Right renal cortex interstitium (tissue), 3 donors: Measurements from ENCODE around the gene MEX3A. TPM values are rescaled to one million over a fixed set of nuclear protein-coding genes. Genes with fewer than 3 reads are reported as not detected.
"Not testable (repeated sequence)": the region's sequence is repeated elsewhere in the genome, so short reads cannot be mapped to it uniquely, and the experiment has no call there.

Experiments used
- DNase-seq, 3 donors: peaks; one replicate each; pipeline ENCODE4 v3.0.0-alpha.2; 2013; ENCODE audit warnings: low read depth in 3 of 3, low spot score in 2 of 3
- polyA plus RNA-seq, 3 donors: library from polyadenylated mRNA; unstranded; fragments of 120-200 nt; gene quantifications; one replicate each; pipeline ENCODE4 v1.2.1, GENCODE V29; 2013; ENCODE audit not compliant: insufficient read length in 3 of 3

MEX3A gene
- polyA plus RNA-seq, 3 donors = 42.6 to 44.5 (median 44.2) TPM

- DNase-seq = no peak
These were observed 36.1 kb upstream of the MEX3A start for GRCh38 chr1:156118177-156118868.

GRCh38 chr1:156117414-156118176, 35.3 kb upstream of the MEX3A start:
- no peak for DNase-seq

- not testable (repeated sequence) for DNase-seq
These were observed 34.5 kb upstream of the MEX3A start for GRCh38 chr1:156116731-156117130.

- no peak for DNase-seq
These were observed 33.5 kb upstream of the MEX3A start for GRCh38 chr1:156115514-156116374.

GRCh38 chr1:156114919-156115513, 32.8 kb upstream of the MEX3A start:
- no peak for DNase-seq

- DNase-seq = no peak
These were observed 32.0 kb upstream of the MEX3A start, which contains the start of gene LMNA for GRCh38 chr1:156114101-156114918. Gene LMNA (plus strand): TSS chr1:156114711. CDS start chr1:156114919, 208 bp downstream.

GRCh38 chr1:156113282-156113950, 31.2 kb upstream of the MEX3A start:
- DNase-seq = no peak

- DNase-seq = no peak
These were observed 30.2 kb upstream of the MEX3A start for GRCh38 chr1:156112276-156113137.

GRCh38 chr1:156111355-156111962, 29.2 kb upstream of the MEX3A start:
- no peak for DNase-seq

GRCh38 chr1:156110252-156110651, 28.0 kb upstream of the MEX3A start:
- no peak for DNase-seq

GRCh38 chr1:156108664-156109241, 26.5 kb upstream of the MEX3A start:
- DNase-seq = no peak

GRCh38 chr1:156108057-156108456, 25.8 kb upstream of the MEX3A start:
- no peak for DNase-seq

- DNase-seq = no peak
These were observed 24.6 kb upstream of the MEX3A start for GRCh38 chr1:156106624-156107488.

- no peak for DNase-seq
These were observed 22.9 kb upstream of the MEX3A start for GRCh38 chr1:156104861-156105832.

GRCh38 chr1:156104065-156104810, 22.0 kb upstream of the MEX3A start:
- no peak for DNase-seq
